NCI-H82 treated with DMSO at 0.1 percent for 48 hours (cell line): ENCODE measurements around the gene RPS6KA2.

Experiments
- DNase-seq: peaks from one replicate; lab custom pipeline; 2025; ENCODE audit not compliant: unreplicated experiment; lab: John Stamatoyannopoulos, UW

The RPS6KA2 gene

DNA sequence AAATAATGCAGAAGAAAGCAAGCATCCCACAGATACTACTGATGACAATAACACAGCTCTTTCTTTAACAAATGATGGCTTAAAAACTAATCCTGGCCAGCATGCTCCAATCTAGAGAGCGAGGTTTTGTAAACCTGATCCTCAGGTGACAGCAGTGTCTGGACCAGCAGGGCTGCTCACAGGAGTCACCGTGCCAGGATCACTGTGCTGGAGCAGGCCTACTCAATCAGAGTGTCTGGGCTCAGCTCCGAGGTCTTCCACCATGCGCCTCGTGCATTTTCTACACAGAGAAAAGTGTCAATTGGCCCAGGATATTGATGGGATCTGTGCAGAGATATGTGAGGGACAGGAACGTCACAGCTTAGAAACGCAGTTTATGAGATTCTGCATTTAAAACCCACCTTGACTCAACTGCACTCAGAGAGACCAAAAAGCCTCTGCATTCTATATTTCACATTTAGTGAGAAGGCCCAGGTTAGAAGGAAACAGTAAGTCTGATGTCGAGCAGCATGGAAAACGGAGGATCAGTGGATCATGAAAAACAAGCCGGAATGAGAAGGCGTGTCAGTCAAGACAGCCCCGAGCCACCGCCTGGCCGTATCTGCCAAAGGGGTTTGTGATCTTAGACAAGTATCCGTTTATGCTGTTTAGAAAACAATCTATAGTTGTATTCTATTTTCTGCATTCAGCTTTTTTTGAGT is 48.4 kb downstream of the RPS6KA2 start:
- DNase-seq = no peak

DNA sequence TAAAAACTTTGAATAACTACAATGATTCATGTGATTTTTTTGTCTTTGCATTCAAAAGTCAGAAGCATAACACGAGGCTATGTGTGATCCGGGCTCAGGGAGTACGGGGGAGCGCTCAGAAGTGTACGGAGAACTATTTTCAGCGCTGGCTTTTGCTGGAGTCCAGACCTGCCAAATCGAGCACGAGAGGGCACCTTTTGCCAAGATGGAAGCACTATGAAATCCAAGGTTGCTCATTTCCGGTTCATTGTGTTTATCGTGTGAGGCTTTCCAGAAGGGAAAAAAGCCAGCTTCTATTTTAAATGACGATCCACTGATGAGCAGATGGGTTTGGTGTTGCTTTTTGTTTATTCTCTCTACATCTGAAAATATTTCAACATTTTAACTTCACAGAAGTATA is 51.8 kb downstream of the RPS6KA2 start:
- no peak for DNase-seq

DNA sequence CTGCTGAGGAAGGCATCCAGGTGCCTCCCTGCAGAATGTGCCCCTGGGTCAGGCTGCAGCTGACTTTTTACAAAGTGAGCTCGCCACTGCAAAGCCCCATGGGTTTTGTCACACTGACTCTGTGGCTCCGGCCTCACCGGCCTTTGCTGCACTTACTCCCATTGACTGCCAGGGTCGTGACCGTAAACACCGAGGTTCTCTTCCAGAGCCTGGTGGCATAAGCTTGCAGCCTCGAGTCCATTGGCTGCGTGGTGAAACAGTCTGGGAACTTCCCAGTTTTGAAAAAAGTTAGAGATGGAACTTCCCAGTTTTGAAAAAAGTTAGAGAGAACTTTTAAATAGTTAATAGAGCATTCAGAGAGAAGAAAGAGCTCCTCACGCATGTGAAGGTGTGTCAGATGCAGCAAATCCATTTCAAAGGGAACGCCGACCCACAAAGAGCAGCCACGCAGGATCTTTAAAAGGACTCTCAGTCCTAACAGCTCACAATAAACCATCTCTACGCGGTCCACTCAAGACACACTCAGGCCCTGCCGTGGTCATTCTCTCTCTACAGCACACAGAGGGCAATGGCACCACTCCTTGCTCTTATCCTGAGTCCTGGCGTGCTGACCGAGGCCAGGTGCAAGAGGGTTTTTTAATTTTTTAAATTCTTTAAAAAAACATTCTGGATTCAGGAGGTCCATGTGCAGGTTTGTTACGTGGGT is 53.4 kb downstream of the RPS6KA2 start:
- no peak for DNase-seq

- DNase-seq = no peak
Measured at GRCh38 chr6:166572370-166573261, 54.4 kb downstream of the RPS6KA2 start.

- no peak for DNase-seq
Measured at GRCh38 chr6:166570929-166571713, 55.9 kb downstream of the RPS6KA2 start.

GRCh38 chr6:166569206-166569605 is 57.8 kb downstream of the RPS6KA2 start:
- no peak for DNase-seq

- no peak for DNase-seq
Measured at GRCh38 chr6:166567813-166568212, 59.2 kb downstream of the RPS6KA2 start.

GRCh38 chr6:166567107-166567506 is 59.9 kb downstream of the RPS6KA2 start:
- no peak for DNase-seq

DNA sequence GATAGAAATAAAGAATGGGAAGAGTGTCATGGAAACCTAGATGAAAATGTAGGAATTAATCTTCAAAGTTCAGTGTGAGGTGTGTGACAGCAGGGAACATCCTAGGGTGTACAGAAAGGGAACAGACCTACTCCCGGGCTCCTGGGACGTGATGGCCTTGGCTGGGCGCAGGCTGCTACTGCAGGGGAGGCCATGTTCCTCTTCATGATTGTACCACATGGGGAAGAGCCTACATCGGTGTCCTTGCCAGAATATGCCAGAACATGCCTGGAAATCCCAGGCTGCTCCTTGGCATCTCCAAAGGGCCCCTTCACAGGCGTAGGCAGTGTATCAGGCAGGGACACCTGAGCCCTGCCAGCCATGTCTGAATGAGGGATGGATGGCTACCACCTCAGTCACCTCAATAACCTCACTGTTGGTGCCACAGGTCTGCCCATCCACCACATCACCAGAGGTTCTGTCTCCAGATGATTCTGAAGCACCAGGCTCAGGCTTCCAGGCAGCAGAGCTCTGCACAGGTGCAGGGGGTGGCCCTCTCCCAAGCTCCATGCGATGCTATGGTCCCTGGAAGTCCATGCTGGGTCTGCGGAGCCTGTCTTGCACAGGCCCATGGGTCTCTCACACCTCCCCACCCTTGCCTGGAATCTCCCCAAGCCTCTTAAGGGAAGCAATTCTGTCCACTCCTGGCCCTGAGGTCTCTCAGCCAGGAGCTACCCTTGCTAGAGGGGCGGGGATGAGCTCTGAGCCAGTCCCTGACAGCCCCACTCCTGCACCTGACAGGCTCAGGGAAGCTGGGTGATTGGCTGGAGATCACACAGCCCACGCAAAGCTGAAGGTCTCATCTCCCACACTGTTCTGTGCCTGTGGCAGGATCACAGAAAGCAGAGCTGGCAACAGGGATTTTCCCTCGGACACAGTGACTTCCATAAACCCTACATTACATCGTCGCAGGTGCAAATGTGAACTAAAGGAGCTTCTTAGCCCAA is 60.7 kb downstream of the RPS6KA2 start:
- DNase-seq = no peak

DNA sequence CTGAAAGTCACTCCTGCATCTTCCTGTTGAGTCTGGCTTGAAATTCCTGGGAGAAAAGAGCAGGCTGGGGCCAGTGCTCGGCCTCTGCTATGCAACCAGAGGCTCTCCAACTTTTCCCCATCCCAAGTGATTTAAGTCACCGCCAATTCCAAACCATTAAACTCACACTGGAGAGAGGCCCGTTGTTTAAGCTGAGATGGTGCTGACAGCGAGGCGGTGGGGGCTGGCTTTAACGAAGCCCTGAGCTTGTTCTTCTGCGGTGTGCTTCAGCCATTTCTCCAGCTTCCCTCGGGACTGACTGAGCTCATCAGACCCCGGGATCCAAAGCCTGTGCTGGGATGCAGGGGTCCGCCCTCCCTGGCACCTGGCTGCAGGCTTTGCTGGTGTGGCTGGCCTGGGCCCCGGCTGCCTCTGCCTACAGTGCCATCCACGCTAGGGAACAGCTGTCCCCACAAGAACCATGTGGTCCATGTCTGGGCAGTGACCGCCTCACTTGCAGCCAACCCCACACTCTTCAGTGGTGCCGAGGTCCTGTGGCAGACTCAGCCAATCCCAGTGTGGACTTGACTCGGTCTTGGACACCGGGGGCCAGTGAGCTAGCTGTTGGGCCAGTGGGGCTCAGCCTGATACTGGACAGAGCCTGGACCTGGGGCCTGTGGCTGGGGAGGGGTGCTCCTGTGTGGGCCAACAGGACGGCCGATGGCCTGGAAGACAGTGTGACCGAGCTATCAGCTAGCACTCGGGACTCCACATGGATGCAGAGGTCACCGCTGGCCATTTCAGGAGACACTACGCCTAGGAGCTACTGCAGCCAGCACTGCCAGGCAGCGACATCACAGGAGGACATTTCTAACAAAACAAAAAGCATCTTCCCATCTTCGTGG is 61.7 kb downstream of the RPS6KA2 start:
- no peak for DNase-seq

DNA sequence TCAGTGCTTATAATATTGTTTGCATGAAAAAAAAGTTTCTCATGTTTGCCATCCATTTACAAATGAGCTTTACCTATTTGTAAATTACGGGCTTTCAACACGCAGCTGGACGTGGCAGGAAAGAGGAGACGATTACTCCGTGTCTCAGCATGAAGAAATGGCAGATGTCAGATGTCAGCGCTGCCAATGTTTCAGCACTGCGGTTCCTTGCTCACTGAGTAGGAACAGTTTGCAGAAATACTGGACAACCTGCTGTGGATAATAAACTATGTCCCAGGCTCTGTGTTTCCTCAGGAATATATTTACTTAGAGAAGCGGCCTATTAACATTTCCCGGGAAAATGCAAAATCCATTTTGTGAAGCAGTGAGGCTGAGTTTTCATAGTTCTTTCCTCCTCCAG is 63.2 kb downstream of the RPS6KA2 start:
- DNase-seq = no peak

DNA sequence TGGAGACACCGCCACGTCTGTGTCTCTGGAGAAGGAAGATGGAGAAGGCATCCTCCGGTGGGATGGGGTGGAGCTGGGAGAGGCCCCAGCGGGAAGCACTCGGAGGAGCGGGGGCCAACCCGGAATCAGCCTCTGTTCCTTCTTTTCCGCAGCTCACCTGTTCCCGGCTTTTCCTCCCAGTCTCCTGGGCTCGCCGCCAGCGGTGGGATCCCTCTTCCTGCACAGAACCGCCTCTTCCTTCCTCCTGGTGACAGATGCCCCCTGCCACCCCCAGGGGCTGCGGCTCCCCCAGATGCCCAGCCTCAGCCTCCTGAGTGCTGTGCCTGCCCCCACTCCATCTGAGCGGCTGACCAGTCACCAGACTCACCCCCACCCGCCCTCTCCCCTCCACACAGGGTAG is 63.9 kb downstream of the RPS6KA2 start:
- DNase-seq = no peak

DNA sequence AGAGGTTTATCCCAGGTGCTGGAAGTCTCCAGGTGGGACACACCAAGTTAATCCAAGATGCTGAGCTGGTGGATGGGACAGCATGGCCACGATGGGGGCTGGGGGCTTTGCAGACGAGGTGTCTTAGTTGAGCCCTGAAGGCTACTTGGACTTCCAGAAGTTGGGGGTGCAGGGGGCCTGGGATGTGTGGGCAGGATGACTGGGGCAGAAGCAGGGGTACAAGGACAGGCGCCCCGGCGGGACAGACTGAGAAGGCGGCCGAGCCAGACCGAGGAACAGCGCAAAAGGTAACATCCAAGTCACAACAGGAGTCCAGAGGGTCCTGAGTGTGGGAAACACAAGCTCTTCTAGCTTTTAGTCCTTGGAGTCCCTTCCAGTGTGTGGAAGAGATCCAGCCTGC is 64.3 kb downstream of the RPS6KA2 start:
- no peak for DNase-seq

DNA sequence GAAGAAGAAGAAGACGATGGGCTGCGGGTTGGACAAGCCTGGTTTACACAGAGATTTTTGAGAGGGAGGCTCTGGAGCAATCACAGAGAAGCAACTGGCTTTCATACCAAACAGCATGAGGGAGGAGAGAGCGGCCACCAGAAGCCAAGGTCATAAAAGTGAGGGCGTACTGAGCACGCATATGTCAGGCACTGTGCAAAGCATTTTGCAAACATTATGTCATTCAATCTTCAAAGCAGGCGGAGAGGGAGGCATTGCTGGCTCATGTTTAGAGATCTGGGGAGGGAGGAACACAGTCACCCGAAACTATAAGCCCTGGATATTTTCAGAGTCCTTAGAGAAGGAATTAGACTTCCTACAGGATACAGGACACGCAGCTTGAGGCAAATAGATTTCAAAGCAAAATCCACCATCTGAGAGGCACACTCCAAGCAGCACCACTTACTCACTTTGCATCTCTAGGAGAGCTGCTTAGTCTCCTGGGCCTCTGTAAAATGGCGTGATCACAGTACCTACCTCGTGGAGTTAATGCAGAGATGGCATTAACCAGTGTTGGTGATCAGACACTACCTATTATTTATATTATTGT is 65.2 kb downstream of the RPS6KA2 start:
- DNase-seq = no peak

DNA sequence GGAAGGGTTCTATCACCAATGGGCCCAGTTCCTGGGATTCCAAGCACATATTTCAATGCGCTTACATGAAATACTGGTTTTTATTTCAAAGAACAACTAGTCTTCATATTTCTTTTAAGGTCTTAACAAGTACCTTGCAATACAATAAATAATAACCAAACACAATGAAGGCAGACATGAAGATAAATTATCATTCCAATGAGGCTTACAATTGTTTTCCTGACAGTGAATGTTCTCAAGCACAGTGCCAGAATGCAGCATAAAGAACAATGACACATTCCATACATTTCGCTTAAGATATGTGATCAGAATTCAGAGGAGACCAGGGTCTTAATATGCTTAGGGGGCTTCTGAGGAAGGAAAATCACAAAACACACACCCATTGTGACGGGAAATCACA is 66.8 kb downstream of the RPS6KA2 start:
- DNase-seq = no peak

DNA sequence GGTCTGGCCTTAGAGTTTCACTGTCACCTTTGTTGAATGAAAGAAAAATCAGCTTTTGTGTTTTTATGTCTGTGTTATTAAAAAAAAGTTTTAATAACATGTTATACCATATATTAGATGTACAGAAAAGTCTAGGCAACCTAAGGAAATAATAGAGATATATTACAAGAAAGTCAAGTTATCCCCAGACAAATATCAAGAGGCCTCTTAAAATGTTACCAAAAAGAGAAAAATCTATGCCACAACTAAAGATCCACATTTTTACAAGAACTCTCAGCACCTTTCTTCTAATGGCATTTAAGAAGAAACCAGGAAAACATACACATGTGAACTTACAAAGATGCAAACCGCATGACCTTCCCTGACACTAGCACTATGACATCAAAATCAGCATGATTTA is 67.4 kb downstream of the RPS6KA2 start:
- no peak for DNase-seq

- DNase-seq = no peak
Measured at GRCh38 chr6:166559211-166559610, 67.8 kb downstream of the RPS6KA2 start.
